Endothelial cell (in vitro differentiated cells): ENCODE data around the gene ZNF217. TPM values are rescaled to one million over a fixed set of nuclear protein-coding genes. Genes with fewer than 3 reads are reported as not detected.

ENCODE experiments used
- DNase-seq: peaks from one replicate; pipeline ENCODE4 v3.0.0; 2021; ENCODE audit warnings: low spot score
- H3K27ac Mint-ChIP-seq: one replicate; pipeline ENCODE4 v1.8.0; 2021; ENCODE audit warnings: mixed read lengths, inconsistent platforms; ENCODE audit not compliant: unreplicated experiment
- H3K27me3 Mint-ChIP-seq: one replicate; pipeline ENCODE4 v1.8.0; 2021; ENCODE audit warnings: mild to moderate bottlenecking, moderate library complexity, mixed read lengths, inconsistent platforms; ENCODE audit not compliant: unreplicated experiment
- H3K36me3 Mint-ChIP-seq: one replicate; pipeline ENCODE4 v1.8.0; 2021; ENCODE audit warnings: mild to moderate bottlenecking, low read depth, mixed read lengths, inconsistent platforms; ENCODE audit not compliant: unreplicated experiment
- H3K4me1 Mint-ChIP-seq: one replicate; pipeline ENCODE4 v1.8.0; 2021; ENCODE audit warnings: mild to moderate bottlenecking, mixed read lengths, inconsistent platforms; ENCODE audit not compliant: unreplicated experiment
- H3K4me3 Mint-ChIP-seq: one replicate; pipeline ENCODE4 v1.8.0; 2021; ENCODE audit warnings: mild to moderate bottlenecking, mixed read lengths, inconsistent platforms; ENCODE audit not compliant: unreplicated experiment
- H3K9me3 Mint-ChIP-seq: one replicate; pipeline ENCODE4 v1.8.0; 2021; ENCODE audit warnings: mixed read lengths, inconsistent platforms; ENCODE audit not compliant: unreplicated experiment
- total RNA-seq: library from RNA; stranded (reverse); fragmentation: NEBNext Ultra II Directional; extraction: Animal tissue kit (Norgen Biotek cat#: 25700); gene quantifications from one replicate; pipeline ENCODE4 v1.2.1, GENCODE V29; 2021; ENCODE audit not compliant: unreplicated experiment
- TF ChIP-seq, protein P1 (sequence below): fragments of 200-600 bp; sonication (generic); IDR thresholded peaks from one replicate; pipeline ENCODE4 v1.5.0; 2021; ENCODE audit warnings: antibody characterized with exemption; ENCODE audit not compliant: unreplicated experiment

ZNF217 gene
- total RNA-seq, 1 donor from 2014 or later, result 76.7 TPM

DNA sequence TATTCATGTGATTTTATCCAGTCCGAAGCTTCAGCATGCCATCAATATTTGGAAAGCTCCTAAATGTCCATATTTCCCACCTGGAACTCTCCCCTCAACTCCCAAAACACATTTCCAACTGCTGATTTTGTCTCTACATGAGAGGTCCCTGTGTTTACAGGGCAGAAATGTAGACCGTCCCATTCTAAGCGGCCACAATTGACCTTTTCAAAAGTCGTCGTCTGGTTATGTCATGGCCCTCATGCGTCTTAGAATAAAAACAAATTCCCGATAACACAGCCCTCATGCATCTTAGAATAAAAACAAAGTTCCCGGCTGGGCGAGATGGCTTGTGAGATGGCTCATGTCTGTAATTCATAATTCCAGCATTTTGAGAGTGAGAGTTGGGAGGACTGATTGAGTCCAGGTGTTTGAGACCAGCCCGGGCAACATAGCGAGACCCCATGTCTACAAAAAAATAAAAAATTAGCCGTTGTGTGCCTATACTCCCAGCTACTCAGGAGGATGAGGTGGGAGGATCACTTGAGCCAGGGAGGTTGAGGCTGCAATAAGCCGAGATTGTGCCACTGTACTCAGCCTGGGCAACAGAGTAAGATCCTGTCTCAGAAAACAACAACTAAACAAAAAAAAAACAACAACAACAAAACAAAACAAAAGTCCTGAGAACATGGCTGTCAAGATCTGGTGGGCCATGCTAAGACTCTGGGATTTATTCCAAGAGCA, 6.4 kb upstream of the ZNF217 start:
- Mint-ChIP-seq H3K27ac (peak overlapping the region; percentile 0), H3K4me1 (peaks cover 32% of the 10 kb centered on the region), H3K4me3 (no peak overlapping the region)

DNA sequence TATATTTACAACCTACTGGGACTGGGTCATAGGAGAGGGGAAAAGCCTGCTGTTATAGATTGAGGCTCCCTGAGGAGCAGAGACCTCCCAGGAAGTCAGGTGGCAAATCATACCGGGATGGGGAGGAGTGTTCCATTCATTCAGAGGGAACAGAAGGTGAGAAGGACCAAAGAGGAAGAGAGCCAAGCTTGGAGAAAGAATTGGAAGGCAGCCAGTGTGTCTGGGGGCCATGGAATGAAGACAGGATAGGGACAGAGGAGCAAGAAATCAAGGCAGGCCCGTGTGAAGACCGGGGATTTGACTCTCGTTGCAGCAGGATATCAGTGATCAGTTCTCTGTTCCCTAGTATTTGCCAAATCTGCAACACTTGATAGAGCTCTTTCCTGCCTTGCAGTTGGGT, 5.7 kb upstream of the ZNF217 start:
- H3K9me3 Mint-ChIP-seq, result no peaks in the 10 kb centered on the region
- TF ChIP-seq, protein P1, sequence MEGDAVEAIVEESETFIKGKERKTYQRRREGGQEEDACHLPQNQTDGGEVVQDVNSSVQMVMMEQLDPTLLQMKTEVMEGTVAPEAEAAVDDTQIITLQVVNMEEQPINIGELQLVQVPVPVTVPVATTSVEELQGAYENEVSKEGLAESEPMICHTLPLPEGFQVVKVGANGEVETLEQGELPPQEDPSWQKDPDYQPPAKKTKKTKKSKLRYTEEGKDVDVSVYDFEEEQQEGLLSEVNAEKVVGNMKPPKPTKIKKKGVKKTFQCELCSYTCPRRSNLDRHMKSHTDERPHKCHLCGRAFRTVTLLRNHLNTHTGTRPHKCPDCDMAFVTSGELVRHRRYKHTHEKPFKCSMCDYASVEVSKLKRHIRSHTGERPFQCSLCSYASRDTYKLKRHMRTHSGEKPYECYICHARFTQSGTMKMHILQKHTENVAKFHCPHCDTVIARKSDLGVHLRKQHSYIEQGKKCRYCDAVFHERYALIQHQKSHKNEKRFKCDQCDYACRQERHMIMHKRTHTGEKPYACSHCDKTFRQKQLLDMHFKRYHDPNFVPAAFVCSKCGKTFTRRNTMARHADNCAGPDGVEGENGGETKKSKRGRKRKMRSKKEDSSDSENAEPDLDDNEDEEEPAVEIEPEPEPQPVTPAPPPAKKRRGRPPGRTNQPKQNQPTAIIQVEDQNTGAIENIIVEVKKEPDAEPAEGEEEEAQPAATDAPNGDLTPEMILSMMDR, result no peak
- peaks cover 34% of the 10 kb centered on the region for H3K4me1 Mint-ChIP-seq
- no peak overlapping the region for H3K4me3 Mint-ChIP-seq
- H3K36me3 Mint-ChIP-seq, result no peaks in the 10 kb centered on the region
- H3K27me3 Mint-ChIP-seq, result peaks cover 5% of the 10 kb centered on the region
- H3K27ac Mint-ChIP-seq, result peak overlapping the region; percentile 3
- DNase-seq, result no peak

More for the DNA sequence above, 6.4 kb upstream of the ZNF217 start:
- DNase-seq, result no peak
- Mint-ChIP-seq H3K36me3 (no peaks in the 10 kb centered on the region), H3K27me3 (peaks cover 2% of the 10 kb centered on the region), H3K9me3 (no peaks in the 10 kb centered on the region)
- TF ChIP-seq, protein P1, result no peak

DNA sequence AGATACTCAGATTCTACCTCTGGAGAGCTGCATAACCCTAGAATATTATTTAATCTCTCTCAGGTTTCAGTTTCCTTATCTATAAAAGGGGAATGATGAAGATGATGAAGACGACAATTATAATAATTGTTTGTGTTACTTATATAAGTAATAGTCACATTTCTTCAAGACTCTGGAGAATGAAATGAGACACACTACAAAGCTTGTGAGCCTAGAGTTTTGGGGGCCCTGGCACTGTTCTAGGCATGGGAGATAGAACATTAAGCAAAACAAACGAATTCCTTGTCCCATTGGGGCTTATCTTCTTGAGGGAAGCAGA, 5.4 kb upstream of the ZNF217 start:
- Mint-ChIP-seq H3K4me1 (peaks cover 34% of the 10 kb centered on the region), H3K27me3 (peaks cover 5% of the 10 kb centered on the region), H3K4me3 (no peak overlapping the region), H3K27ac (peak overlapping the region; percentile 3), H3K36me3 (no peaks in the 10 kb centered on the region), H3K9me3 (no peaks in the 10 kb centered on the region)
- TF ChIP-seq, protein P1, result no peak
- no peak for DNase-seq

DNA sequence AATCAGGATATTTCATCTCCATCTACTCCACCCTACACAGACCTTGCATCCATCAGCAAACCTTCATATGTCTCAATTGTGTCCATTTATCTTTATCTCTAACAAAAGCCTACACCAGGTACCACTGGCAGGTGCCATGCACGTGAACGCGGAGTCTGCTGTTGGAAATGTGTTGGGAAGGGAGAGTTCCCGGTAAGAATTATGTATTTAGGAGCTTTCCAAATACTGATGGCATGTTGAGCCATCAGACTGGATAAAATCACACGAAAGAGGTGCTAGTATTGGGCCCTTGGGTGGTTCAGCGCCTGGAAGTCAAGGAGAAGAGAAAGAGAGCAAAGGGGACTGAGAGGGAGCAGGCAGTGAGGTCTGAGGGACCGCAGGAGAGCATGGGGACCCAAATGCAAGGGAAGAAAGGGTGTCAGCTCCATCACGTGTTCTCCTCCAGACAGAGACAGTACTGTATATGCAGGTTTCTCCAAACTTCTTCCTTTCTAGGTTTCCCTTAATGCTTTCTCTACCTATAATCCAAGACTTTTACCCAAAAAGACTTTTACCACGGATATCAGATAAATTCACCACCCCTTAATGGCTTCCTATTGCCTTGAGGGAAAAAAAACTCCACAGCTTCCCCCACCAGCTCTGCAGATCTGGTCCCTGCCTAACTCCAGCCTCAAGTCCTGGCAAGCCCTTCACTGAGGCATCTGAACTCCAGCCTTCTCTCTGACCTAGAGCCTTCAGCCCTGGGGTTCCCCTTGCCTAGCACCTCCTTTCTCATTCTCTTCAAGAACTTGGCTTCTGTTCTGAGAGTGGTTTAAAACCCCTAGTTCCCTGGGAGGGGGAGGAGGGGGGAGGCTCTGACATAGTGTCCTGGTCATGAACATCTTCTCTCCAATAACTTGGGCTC, 4.8 kb upstream of the ZNF217 start:
- TF ChIP-seq, protein P1, result no peak
- Mint-ChIP-seq H3K36me3 (no peaks in the 10 kb centered on the region), H3K4me3 (no peak overlapping the region), H3K9me3 (no peaks in the 10 kb centered on the region), H3K27ac (no peak overlapping the region), H3K27me3 (peaks cover 5% of the 10 kb centered on the region), H3K4me1 (peaks cover 34% of the 10 kb centered on the region)
- DNase-seq, result no peak
